Endodermal cell (in vitro differentiated cells): ENCODE results near the gene UBE2M. TPM values are rescaled to one million over a fixed set of nuclear protein-coding genes. Genes with fewer than 3 reads are reported as not detected.

Experiments
- DNase-seq: peaks from one replicate; pipeline ENCODE4 v3.0.0-alpha.2; 2017
- H3K27ac ChIP-seq: 2 replicates; pipeline ENCODE4 v1.5.1; 2013; ENCODE audit warnings: mild to moderate bottlenecking, low read depth, low read length, moderate library complexity
- H3K27me3 ChIP-seq: 2 replicates; pipeline ENCODE4 v1.6.1; 2013; ENCODE audit warnings: mild to moderate bottlenecking, low read length, moderate library complexity; ENCODE audit not compliant: insufficient read depth, control insufficient read depth, poor library complexity, severe bottlenecking
- H3K36me3 ChIP-seq: 2 replicates; pipeline ENCODE4 v1.7.0; 2013; ENCODE audit warnings: mild to moderate bottlenecking, low read length, moderate library complexity; ENCODE audit not compliant: control insufficient read depth, insufficient read depth
- H3K4me1 ChIP-seq: one replicate; pipeline ENCODE4 v1.7.0; 2013; ENCODE audit warnings: low read length; ENCODE audit not compliant: control insufficient read depth, insufficient read depth
- H3K4me3 ChIP-seq: 2 replicates; pipeline ENCODE4 v1.5.1; 2013; ENCODE audit warnings: mild to moderate bottlenecking, low read length, moderate library complexity
- H3K9ac ChIP-seq: 2 replicates; pipeline ENCODE4 v1.6.1; 2013; ENCODE audit warnings: mild to moderate bottlenecking, low read length, moderate library complexity; ENCODE audit not compliant: poor library complexity, severe bottlenecking; ENCODE audit errors: extremely low read depth
- H3K9me3 ChIP-seq: 2 replicates; pipeline ENCODE4 v1.6.1; 2013; ENCODE audit warnings: mild to moderate bottlenecking, low read length, moderate library complexity; ENCODE audit not compliant: control insufficient read depth
- H3K27ac Mint-ChIP-seq: 2 replicates; pipeline ENCODE4 v1.8.0; 2020; ENCODE audit warnings: mixed read lengths
- H3K27me3 Mint-ChIP-seq: 2 replicates; pipeline ENCODE4 v1.8.0; 2021; ENCODE audit warnings: mild to moderate bottlenecking, mixed read lengths; ENCODE audit not compliant: insufficient read depth
- H3K36me3 Mint-ChIP-seq: 2 replicates; pipeline ENCODE4 v1.8.0; 2020; ENCODE audit warnings: low read depth, mixed read lengths
- H3K4me1 Mint-ChIP-seq: 2 replicates; pipeline ENCODE4 v1.8.0; 2020; ENCODE audit warnings: mixed read lengths
- H3K4me3 Mint-ChIP-seq: 2 replicates; pipeline ENCODE4 v1.8.0; 2020; ENCODE audit warnings: mild to moderate bottlenecking, moderate library complexity, mixed read lengths
- H3K9me3 Mint-ChIP-seq: 2 replicates; pipeline ENCODE4 v1.8.0; 2020; ENCODE audit warnings: mild to moderate bottlenecking, mixed read lengths
- WGBS, 2 experiments: methylation state at CpG; one replicate each; pipeline versions ENCODE4 v1.1.5 to v1.1.7; 2013; ENCODE audit warnings: missing lambda C conversion rate in 2 of 2, mixed read lengths in 1 of 2; ENCODE audit not compliant: insufficient coverage in 1 of 2, insufficient read length in 1 of 2; 5-methylcytosine and 5-hydroxymethylcytosine counted together
- total RNA-seq, 2 donors: library from RNA; stranded (reverse); fragmentation: NEBNext Ultra II Directional in 1 of 2; extraction: Animal tissue kit (Norgen Biotek cat#: 25700) in 1 of 2; gene quantifications; 2 replicates in 1 of 2; 3 replicates in 1 of 2; pipeline ENCODE4 v1.2.1, GENCODE V29; 2021
- TF ChIP-seq, protein P1 (sequence below): fragments of 200-600 bp; sonication (generic); conservative IDR thresholded peaks from 2 replicates; pipeline ENCODE4 v1.5.0; 2021; ENCODE audit warnings: antibody characterized with exemption, mild to moderate bottlenecking

Gene UBE2M
- total RNA-seq, 2 donors from 2014 or later, result 90.8 to 116 TPM

DNA sequence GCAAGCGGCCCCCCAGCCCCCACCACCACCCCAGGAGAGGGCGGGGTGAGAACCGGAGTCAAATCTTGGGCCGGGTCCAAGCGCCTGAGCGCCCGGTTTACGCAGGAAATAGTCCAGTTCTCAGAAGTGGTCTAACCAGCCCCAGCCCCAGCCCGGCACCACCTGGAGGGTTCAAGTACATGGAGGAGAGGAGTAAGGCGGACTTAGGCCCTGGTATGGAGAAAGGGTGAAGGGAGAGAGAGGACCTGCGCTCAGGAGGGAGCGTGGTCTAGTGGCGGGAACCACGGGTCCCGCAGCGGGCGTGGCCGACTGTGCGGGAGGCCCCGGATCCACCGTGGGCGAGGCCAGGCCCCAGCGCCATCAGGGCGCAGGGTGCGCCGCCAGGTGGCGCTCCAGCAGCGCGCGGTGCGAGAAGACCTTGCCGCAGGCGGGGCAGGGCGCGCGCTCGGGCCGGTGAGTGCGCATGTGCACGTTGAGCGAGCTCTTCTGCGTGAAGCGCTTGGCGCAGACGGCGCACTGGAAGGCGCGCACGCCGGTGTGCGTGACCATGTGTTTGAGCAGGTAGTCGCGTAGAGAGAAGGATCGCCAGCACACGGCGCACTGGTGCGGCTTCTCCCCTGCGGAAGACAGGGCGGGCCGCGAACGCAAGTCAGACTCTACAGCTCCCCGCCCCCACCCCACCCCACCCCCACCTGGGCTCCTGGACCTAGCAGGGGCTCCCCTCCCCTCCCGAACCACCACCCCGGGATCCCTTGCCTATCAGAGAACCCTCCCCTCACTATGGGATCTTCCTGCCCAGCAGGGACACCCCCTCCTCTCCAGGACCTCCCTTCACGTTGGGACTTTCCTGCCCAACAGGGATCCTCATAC is 44.5 kb downstream of the UBE2M start:
- H3K27ac ChIP-seq, result no peak overlapping the region
- peaks cover 4% of the 10 kb centered on the region for H3K4me1 ChIP-seq
- no peaks in the 10 kb centered on the region for H3K27me3 ChIP-seq
- H3K9me3 Mint-ChIP-seq, result peaks cover 5% of the 10 kb centered on the region
- WGBS, 2 experiments, result 22 to 28% methylated on average over 17 to 56 of the region's 66 CpGs
- peaks cover 9% of the 10 kb centered on the region for H3K36me3 ChIP-seq
- H3K9ac ChIP-seq, result no peak overlapping the region
- peak overlapping the region; percentile 84 for H3K27ac Mint-ChIP-seq
- peak; percentile 97 for DNase-seq
- peaks cover 16% of the 10 kb centered on the region for H3K4me1 Mint-ChIP-seq
- TF ChIP-seq, protein P1, sequence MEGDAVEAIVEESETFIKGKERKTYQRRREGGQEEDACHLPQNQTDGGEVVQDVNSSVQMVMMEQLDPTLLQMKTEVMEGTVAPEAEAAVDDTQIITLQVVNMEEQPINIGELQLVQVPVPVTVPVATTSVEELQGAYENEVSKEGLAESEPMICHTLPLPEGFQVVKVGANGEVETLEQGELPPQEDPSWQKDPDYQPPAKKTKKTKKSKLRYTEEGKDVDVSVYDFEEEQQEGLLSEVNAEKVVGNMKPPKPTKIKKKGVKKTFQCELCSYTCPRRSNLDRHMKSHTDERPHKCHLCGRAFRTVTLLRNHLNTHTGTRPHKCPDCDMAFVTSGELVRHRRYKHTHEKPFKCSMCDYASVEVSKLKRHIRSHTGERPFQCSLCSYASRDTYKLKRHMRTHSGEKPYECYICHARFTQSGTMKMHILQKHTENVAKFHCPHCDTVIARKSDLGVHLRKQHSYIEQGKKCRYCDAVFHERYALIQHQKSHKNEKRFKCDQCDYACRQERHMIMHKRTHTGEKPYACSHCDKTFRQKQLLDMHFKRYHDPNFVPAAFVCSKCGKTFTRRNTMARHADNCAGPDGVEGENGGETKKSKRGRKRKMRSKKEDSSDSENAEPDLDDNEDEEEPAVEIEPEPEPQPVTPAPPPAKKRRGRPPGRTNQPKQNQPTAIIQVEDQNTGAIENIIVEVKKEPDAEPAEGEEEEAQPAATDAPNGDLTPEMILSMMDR, result peak; percentile 99
- H3K27me3 Mint-ChIP-seq, result peaks cover 5% of the 10 kb centered on the region
- peaks cover 15% of the 10 kb centered on the region for H3K36me3 Mint-ChIP-seq
- peak overlapping the region; percentile 62 for H3K4me3 Mint-ChIP-seq
- peak overlapping the region; percentile 74 for H3K4me3 ChIP-seq
- no peaks in the 10 kb centered on the region for H3K9me3 ChIP-seq

DNA sequence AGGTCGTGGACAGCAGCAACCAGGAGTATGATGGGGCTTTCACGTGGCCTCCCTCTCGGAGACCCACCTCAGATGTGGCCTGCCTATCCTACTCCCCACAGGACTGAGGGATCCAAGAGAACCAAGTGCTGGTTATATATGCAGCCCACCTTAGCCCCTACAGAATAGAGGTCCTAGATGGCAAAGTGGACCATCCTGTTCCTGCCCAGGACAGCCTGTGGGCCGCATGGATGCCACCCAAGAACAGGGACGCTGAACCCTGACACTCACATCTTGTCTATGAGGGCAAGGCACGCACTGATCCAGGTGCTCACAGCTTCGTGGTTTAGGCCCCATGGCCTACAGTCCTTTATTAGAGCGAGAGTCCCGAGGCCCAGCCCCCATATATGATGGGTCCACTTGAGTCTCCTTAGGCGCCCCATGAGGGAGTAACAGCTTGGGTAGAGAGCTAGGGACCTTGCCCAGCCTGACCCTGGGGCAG is 45.2 kb downstream of the UBE2M start:
- peaks cover 15% of the 10 kb centered on the region for H3K36me3 Mint-ChIP-seq
- no peak overlapping the region for H3K27ac Mint-ChIP-seq
- no peak overlapping the region for H3K9ac ChIP-seq
- peaks cover 5% of the 10 kb centered on the region for H3K27me3 Mint-ChIP-seq
- no peak overlapping the region for H3K27ac ChIP-seq
- peaks cover 9% of the 10 kb centered on the region for H3K36me3 ChIP-seq
- peaks cover 10% of the 10 kb centered on the region for H3K4me1 Mint-ChIP-seq
- DNase-seq, result no peak
- H3K9me3 ChIP-seq, result no peaks in the 10 kb centered on the region
- 92 to 95% methylated on average over 9 to 10 of the region's 10 CpGs for WGBS, 2 experiments
- TF ChIP-seq, protein P1, result no peak
- no peak overlapping the region for H3K4me3 Mint-ChIP-seq
- H3K9me3 Mint-ChIP-seq, result peaks cover 6% of the 10 kb centered on the region
- H3K4me3 ChIP-seq, result no peak overlapping the region
- peaks cover 2% of the 10 kb centered on the region for H3K4me1 ChIP-seq
- no peaks in the 10 kb centered on the region for H3K27me3 ChIP-seq

DNA sequence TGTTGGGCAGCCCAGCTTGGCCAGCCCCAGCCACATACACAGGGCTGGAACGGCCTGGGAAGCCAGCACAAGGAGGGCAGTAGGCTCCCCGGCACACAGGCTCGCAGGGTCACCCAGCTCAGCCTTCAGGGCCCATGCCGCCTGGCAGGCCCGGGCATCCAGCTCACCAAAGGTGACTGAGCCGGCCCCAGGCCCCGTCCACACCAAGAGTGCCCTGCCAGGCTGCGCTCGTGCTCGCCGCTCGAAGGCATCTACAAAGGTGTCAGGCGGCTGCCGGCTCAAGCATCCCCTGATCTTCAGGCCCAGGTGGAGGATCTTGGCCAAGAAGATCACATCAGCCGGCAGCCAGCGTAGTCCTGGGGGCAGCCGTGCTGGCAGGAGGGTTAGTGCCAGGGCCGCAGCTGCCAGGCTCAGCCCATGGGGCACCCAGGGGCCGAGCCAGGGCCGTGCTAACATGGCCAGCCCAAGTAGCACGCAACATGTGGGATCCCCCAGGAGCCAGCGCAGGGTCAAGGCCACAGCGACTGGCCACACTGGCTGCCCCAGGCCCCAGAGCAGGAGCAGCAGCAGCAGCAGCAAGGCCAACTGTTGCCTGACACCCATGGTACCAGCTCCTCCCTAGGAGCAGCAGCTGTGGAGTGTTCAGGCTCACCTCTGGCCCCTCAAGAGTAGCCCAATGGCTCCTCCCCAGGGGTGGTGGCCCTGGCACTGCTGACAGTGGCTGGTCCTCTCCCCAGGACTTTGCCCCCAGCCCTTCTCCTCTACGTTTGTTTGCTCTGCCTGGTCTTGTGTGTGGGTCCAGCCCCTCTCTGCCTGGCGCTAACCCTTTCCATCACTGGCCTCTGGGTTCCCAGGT is 46.8 kb downstream of the UBE2M start, which contains the start of gene SLC27A5:
Gene SLC27A5, minus strand, starts transcription at position 640 of the 856 bp plus-strand sequence. Its CDS starts 37 bp downstream, at position 603.
- Mint-ChIP-seq H3K27ac (no peak within 1 kb of the TSS), H3K4me3 (no peak within 1 kb of the TSS), H3K27me3 (peaks cover 5% of the 10 kb centered on the region), H3K9me3 (peaks cover 22% of the 10 kb centered on the region), H3K36me3 (peaks cover 16% of the 10 kb centered on the region), H3K4me1 (peaks cover 10% of the 10 kb centered on the region)
- Histone ChIP-seq H3K9ac (no peak within 1 kb of the TSS), H3K27me3 (no peaks in the 10 kb centered on the region), H3K36me3 (peaks cover 9% of the 10 kb centered on the region), H3K4me1 (no peaks in the 10 kb centered on the region), H3K4me3 (no peak within 1 kb of the TSS), H3K27ac (no peak within 1 kb of the TSS), H3K9me3 (peaks cover 10% of the 10 kb centered on the region)
- no peak for DNase-seq
- 89 to 92% methylated on average over 19 to 25 of the region's 25 CpGs for WGBS, 2 experiments
- TF ChIP-seq, protein P1, result no peak
